RWPE2 (cell line): ENCODE data around the gene HAPLN3.
"Not testable (repeated sequence)": the region's sequence is repeated elsewhere in the genome, so short reads cannot be mapped to it uniquely, and the experiment has no call there.

Experiments used
- ATAC-seq: fragments of 200-7000 bp; cut with Tn5 transposase; 3 replicates; pipeline ENCODE4 v1.9.1; 2021; ENCODE audit warnings: low read depth
- DNase-seq: peaks from one replicate; pipeline ENCODE4 v3.0.0-alpha.2; 2020; ENCODE audit warnings: low spot score
- H3K27ac ChIP-seq: fragments of 450-650 bp; 2 replicates; pipeline ENCODE4 v1.5.1; 2017; ENCODE audit warnings: mild to moderate bottlenecking; ENCODE audit not compliant: poor library complexity, severe bottlenecking
- H3K27me3 ChIP-seq: fragments of 250-450 bp; sonication (Bioruptor Pico); 2 replicates; pipeline ENCODE4 v1.5.1; 2021; ENCODE audit warnings: mild to moderate bottlenecking, moderate library complexity; ENCODE audit not compliant: insufficient read depth, poor library complexity, severe bottlenecking
- H3K36me3 ChIP-seq: fragments of 250-450 bp; sonication (Bioruptor Pico); 2 replicates; pipeline ENCODE4 v1.5.1; 2020; ENCODE audit warnings: low read depth, mild to moderate bottlenecking, moderate library complexity
- H3K4me1 ChIP-seq: fragments of 250-450 bp; sonication (Bioruptor Pico); 2 replicates; pipeline ENCODE4 v1.5.1; 2021; ENCODE audit warnings: mild to moderate bottlenecking, moderate library complexity; ENCODE audit not compliant: insufficient read depth, poor library complexity, severe bottlenecking
- H3K4me3 ChIP-seq: fragments of 250-450 bp; sonication (Bioruptor Pico); 2 replicates; pipeline ENCODE4 v1.5.1; 2021; ENCODE audit warnings: mild to moderate bottlenecking, moderate library complexity; ENCODE audit not compliant: severe bottlenecking
- H3K9me3 ChIP-seq: fragments of 250-450 bp; sonication (Bioruptor Pico); 2 replicates; pipeline ENCODE4 v1.5.1; 2021; ENCODE audit warnings: mild to moderate bottlenecking, moderate library complexity; ENCODE audit not compliant: severe bottlenecking
- CTCF ChIP-seq: fragments of 450-650 bp; IDR thresholded peaks from one replicate; pipeline ENCODE4 v1.5.1; 2017; ENCODE audit warnings: mild to moderate bottlenecking, moderate library complexity; ENCODE audit not compliant: poor library complexity, severe bottlenecking

Gene HAPLN3

GRCh38 chr15:88932875-88933330 lies 37.6 kb upstream of the HAPLN3 start:
- no peak for TF ChIP-seq CTCF
- H3K27ac ChIP-seq = no peak overlapping the region

DNA sequence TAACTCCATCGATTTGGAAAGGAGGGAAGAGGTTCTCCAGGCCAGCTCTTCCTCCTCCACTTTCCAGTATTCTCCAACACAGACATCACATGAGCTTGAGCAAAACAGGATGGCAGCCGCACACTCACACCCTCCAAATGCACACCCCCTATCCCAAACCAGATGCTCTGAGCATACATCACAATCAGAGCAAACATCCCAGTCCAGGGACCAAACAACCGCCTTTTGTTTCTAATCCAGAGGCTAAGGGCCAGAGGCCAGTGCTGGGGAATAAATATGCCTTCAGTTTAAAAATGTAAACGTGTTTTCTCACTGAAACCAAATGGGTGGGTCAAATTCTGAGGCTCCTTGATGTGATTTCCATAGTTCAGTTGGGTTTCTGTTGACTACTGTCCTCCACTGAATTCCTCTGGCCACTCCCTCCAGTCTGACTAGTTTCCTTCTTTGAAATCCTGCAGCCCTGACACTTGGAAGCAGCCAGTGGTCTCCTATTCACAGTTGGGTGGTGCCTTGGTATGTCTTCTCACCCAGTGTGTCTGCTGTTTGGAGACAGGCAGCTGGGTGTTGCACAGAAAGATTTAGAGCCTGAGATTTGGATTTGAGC lies 37.0 kb upstream of the HAPLN3 start:
- ATAC-seq (peak; percentile 36; the same call in 2 of the 3 replicates), DNase-seq (no peak)
- TF ChIP-seq CTCF = no peak
- Histone ChIP-seq H3K4me1 (no peaks in the 10 kb centered on the region), H3K4me3 (no peak overlapping the region), H3K27me3 (no peaks in the 10 kb centered on the region), H3K36me3 (no peaks in the 10 kb centered on the region), H3K9me3 (no peaks in the 10 kb centered on the region), H3K27ac (no peak overlapping the region)

More at GRCh38 chr15:88932875-88933330, 37.6 kb upstream of the HAPLN3 start:
- Histone ChIP-seq H3K9me3 (no peaks in the 10 kb centered on the region), H3K4me3 (no peak overlapping the region), H3K27me3 (no peaks in the 10 kb centered on the region), H3K36me3 (no peaks in the 10 kb centered on the region), H3K4me1 (no peaks in the 10 kb centered on the region)
- DNase-seq (no peak), ATAC-seq (no peak)

- peak; percentile 57; the same call in 1 of the 3 replicates for ATAC-seq
- no peaks in the 10 kb centered on the region for H3K36me3 ChIP-seq
- no peaks in the 10 kb centered on the region for H3K4me1 ChIP-seq
- H3K27ac ChIP-seq = no peak overlapping the region
- no peaks in the 10 kb centered on the region for H3K27me3 ChIP-seq
- no peak for TF ChIP-seq CTCF
- DNase-seq = no peak
- H3K4me3 ChIP-seq = no peak overlapping the region
- no peaks in the 10 kb centered on the region for H3K9me3 ChIP-seq
Measured at GRCh38 chr15:88930579-88930978, 35.2 kb upstream of the HAPLN3 start.

- not testable (repeated sequence) for H3K27ac ChIP-seq
Measured at GRCh38 chr15:88929358-88930098, 34.2 kb upstream of the HAPLN3 start.

DNA sequence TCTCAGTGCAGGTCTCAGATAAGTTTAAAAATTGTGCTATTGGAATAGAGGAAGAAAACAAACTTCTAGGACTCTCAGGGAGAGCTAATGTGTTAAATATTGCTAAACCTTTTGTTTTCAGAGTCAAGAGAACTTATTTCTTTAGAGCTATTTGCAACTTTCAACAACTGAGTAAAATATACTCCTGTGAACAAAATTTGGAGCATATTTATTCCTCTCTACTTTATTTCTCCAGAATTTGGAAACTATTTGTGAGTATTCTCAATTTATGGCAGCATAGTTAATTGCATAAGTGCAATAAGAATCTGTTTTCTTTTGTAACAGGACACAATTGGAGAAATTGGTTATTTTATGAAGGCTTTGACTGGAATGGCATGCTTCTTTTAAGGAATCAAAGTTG lies 32.8 kb upstream of the HAPLN3 start:
- H3K27ac ChIP-seq = not testable (repeated sequence)

More at GRCh38 chr15:88929358-88930098, 34.2 kb upstream of the HAPLN3 start:
- not testable (repeated sequence) for H3K4me3 ChIP-seq, DNase-seq, H3K4me1 ChIP-seq, H3K36me3 ChIP-seq, H3K9me3 ChIP-seq, H3K27me3 ChIP-seq
- ATAC-seq = peak; percentile 48; the same call in 2 of the 3 replicates

DNA sequence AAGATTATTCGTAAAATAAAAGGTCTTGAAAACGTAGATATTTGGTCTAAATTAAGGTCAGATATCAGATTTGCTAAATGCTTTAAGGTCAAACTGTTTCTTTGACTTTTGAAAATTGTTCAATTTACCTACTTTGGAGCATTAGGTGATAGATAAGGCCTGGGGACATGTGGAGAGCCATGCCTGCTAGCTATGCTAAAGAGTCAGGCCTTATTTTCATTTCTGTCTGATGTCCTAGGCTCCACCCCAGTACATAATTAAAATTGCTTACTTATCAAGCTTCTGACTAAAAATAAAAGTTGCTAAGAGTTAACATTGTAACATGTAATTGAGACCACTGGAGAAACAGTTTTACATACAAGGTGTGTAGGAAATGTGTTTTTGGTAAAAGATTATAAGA lies 30.3 kb upstream of the HAPLN3 start:
- DNase-seq, H3K4me3 ChIP-seq, H3K36me3 ChIP-seq, H3K4me1 ChIP-seq, ATAC-seq, H3K9me3 ChIP-seq, H3K27ac ChIP-seq, H3K27me3 ChIP-seq: not testable (repeated sequence)

More for the DNA sequence above, 32.8 kb upstream of the HAPLN3 start:
- H3K36me3 ChIP-seq, H3K27me3 ChIP-seq, ATAC-seq, H3K4me3 ChIP-seq, H3K4me1 ChIP-seq, H3K9me3 ChIP-seq, DNase-seq: not testable (repeated sequence)

DNA sequence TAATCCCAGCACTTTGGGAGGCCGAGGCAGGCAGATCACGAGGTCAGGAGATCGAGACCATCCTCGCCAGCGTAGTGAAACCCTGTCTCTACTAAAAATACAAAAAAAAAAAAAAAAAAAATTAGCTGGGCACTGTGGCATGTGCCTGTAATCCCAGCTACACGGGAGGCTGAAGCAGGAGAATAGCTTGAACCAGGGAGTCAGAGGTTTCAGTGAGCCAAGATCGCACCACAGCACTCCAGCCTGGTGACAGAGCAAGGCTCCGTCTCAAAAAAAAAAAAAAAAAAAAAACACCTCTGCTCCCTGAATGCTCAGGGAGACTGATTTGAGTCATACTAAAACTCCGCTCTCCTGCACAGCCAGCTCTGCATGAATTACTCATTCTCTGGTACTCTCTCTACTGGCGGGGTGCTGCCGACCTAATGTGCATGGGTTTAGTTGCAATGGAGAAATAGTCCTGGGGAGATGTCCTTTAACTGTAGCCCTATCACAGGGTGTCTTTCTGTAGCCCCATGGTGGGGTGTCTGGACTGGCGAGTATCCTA lies 25.6 kb upstream of the HAPLN3 start:
- not testable (repeated sequence) for H3K27me3 ChIP-seq, H3K36me3 ChIP-seq, H3K4me3 ChIP-seq, H3K9me3 ChIP-seq, DNase-seq
- H3K27ac ChIP-seq = peak overlapping the region; percentile 77
- peaks cover 34% of the 10 kb centered on the region for H3K4me1 ChIP-seq
- peak; percentile 67 for ATAC-seq
